Measurements from ENCODE around the gene PARD3B.

DNA sequence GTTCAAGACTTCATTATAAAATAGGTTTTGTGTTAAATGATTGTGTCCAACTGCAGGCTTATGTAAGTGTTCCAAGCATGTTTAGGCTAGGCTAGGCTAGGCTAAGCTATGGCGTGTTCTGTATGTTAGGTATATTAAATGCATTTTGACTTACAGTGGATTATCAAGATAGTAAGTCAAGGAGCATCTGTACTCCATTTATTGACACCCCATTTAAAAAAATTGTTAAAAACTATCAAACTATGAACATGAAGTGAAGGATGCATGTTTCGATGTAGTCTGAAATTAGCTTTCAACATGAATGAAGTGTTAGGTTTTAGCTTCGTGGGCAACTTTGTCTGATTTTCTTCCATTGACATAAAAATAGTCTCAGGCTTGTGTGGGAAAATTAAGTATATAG lies 290.5 kb downstream of the PARD3B start:
- TF ChIP-seq, protein P1, sequence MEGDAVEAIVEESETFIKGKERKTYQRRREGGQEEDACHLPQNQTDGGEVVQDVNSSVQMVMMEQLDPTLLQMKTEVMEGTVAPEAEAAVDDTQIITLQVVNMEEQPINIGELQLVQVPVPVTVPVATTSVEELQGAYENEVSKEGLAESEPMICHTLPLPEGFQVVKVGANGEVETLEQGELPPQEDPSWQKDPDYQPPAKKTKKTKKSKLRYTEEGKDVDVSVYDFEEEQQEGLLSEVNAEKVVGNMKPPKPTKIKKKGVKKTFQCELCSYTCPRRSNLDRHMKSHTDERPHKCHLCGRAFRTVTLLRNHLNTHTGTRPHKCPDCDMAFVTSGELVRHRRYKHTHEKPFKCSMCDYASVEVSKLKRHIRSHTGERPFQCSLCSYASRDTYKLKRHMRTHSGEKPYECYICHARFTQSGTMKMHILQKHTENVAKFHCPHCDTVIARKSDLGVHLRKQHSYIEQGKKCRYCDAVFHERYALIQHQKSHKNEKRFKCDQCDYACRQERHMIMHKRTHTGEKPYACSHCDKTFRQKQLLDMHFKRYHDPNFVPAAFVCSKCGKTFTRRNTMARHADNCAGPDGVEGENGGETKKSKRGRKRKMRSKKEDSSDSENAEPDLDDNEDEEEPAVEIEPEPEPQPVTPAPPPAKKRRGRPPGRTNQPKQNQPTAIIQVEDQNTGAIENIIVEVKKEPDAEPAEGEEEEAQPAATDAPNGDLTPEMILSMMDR (IDR thresholded peaks at IDR 0.05): no peak
- TF ChIP-seq POLR2A (IDR thresholded peaks at IDR 0.05): no peak
